GM18909 (cell line): ENCODE data around the gene KIAA1671.
"Not testable (repeated sequence)": the region's sequence is repeated elsewhere in the genome, so short reads cannot be mapped to it uniquely, and the experiment has no call there.

Experiments
- ATAC-seq: cut with Tn5 transposase; IDR thresholded peaks from one replicate; pipeline ENCODE4 v1.9.1; 2021; ENCODE audit warnings: mild to moderate bottlenecking; ENCODE audit not compliant: unreplicated experiment, poor library complexity

KIAA1671 gene

DNA sequence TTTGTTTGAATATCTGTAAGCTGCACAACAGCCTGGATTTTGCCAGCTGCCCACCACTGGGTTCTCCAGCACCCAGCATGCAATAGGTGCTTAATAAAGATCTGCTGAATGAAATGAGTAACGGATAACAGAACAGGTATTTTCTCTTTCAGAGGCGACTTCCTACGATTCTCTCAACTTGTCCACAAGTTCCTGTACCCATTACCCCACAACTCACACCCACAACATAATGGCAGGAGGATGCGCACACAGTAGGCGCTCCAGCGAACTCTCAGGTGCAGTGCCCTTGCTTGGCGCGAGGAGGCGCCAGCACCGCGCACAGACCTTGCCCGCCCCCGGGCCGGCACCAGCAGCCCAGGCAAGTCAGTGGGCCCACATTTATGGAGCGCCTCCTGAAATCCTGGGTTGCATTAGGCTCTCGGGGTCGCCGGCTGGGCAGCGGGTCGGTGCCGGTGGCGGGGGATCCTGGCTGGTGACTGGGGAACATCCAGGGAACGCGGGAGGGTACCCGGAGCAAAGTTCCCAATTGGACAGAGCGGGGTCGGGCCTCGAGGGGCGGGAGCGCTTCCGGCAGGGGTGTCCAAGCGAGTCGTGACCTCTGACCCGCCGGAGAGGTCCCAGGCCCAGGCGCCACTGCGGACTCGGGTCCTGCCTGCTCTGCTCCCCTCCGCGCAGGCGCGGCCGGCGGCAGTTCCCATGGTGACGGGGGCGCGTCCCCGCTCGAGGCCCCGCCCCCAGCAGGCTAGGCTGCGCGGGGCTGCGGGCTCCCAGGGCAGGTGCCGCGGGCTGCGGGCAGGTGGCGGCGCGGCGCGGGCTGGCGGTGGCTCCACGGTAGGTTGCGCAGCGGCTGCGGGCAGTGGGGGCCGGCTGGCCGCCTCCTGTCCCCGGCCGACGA is at the start of gene KIAA1671:
Gene KIAA1671 (plus strand): TSS at position 775 of the 895 bp plus-strand sequence. CDS start 75,284 bp downstream, outside the sequence.
- peak; percentile 78 for ATAC-seq

DNA sequence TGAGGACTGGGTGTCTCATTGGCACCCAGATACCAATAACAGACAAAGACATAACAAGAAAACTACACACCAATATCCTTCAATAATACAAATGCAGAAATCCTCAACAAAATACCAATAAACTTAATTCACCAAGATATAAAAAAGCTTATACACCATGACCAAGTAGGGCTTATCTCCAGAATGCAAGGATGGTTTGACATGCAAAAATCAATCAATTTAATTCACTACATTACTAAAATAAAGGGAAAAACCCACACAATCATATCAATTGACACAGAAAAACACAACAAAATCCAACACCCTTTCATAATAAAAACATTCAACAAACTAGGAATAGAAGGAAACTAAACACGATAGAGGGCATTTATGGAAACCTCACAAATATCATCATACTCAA is 46.6 kb upstream of the KIAA1671 start:
- no peak for ATAC-seq

GRCh38 chr22:24907101-24907500 is 45.4 kb upstream of the KIAA1671 start:
- ATAC-seq, result not testable (repeated sequence)

DNA sequence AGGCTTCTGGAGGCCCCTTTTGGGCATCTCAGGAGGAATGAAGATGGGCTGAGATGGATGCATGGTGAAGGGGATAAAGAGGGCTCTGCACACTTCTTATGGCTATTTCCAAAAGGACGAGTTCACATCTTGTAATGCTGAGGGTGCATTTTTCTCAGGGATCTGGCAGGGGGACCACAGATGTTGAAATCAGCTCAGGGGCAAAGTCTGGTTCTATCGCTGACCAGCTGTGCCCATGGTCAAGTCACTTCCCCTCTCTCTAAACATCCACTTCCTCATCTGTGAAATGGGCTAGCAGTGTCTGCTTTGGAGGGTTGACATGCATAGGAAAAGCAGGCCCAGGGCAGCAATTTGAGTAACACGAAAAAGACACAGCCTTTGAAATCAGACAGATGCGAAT is 32.5 kb upstream of the KIAA1671 start:
- ATAC-seq, result no peak

GRCh38 chr22:24925586-24926427 is 26.7 kb upstream of the KIAA1671 start:
- ATAC-seq, result no peak

GRCh38 chr22:24926428-24926725 is 26.1 kb upstream of the KIAA1671 start:
- no peak for ATAC-seq

DNA sequence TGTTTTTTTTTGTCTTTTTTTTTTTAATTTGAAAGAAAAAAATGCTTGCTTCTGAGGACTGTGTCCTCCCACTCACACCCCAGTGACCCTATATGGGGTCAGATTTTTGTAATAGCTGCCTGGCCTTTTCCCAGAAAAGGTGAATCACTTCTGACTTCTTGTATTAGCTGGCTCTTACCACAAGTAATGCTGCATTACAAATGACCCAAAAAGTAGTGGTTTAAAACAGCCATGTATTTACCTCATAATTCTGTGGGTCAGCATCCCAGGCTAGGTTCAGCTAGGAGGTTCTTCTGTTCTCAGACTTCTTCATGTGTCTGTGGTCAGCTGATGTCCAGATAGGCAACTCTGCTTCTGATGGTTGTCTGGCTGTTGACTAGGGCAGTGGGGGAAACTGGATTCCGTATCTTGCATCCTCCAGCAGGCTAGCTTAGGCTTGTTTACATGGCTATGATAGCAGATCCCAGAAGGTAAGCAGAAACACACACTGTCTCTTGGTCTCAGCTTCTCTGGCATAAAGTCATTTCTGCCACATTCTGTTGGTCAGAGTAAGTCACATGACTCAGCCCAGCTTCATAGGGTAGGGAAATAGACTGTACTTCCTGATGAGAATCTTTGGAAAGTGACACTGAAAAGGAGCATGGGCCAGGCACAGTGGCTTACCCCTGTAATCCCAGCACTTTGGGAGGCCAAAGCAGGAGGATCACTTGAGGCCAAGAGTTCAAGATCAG is 25.5 kb upstream of the KIAA1671 start:
- no peak for ATAC-seq

- ATAC-seq, result no peak
These were observed 24.2 kb upstream of the KIAA1671 start for GRCh38 chr22:24928322-24928721.

DNA sequence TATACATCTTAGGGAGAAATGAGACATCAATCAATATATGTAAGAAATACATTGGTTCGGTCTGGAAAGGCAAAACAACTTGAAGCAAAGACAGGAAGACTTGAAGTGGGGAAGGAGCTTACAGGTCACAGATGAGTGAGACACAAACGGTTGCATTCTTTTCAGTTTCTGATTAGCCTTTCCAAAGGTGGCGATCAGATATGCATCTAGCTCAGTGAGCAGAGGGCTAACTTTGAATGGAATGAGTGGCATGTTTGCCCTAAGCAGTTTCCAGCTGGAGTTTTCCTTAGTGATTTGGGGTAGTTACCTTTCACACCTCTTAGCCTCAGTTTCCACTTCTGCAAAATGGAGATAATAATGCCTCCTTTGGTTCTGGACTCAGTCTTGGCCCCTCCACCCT is 21.8 kb upstream of the KIAA1671 start:
- ATAC-seq, result no peak

- no peak for ATAC-seq
These were observed 16.6 kb upstream of the KIAA1671 start for GRCh38 chr22:24935771-24936483.

DNA sequence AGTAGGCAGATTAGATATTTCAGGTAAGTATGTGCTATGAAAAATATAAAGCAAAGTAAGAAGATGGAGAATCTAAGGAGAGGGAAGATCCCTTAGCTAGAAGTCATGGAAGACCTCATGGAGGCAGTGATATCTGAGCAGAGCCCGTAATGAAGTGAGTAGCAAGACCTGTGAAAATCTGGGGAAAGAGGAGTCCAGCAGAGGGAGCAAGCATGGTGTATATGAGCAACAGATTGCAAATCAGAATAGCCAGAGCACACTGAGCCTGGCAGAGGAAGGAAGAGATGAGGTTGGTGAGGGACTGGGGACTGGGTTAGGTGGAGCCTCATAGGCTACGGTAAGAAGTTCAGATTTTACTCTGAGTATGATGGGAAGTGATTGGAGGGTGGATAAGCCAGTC is 15.4 kb upstream of the KIAA1671 start:
- ATAC-seq, result no peak

DNA sequence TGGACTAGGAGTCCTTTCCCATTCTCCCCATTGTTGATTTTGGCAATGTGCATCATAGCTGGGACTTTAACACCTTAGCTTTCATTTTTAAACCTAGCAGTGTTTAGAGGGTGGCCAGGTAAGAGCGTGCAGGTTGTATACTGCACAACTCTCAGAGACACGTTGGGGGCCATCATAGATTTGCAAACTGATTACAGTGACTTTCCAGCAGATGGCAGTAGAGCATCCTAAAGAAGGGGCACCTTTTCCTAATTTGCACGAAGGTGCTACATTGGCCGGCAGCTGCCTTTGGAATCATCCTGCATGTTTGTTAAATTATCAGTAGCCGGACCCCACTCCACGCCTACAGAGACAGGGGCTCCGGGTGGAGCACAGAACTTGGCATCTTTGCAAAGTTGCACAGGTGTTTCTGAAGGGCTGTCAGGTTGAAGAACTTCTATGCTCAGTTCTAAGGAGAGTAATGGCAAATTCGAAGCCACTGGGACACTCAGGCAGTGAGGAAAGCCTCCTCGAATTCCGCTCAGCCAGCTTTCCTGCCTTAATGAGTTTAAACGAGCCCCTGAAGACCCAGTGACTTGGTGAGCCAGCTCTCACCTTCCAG is 13.7 kb upstream of the KIAA1671 start:
- ATAC-seq, result no peak

GRCh38 chr22:24942301-24942700 is 10.2 kb upstream of the KIAA1671 start:
- no peak for ATAC-seq

- no peak for ATAC-seq
These were observed 8.1 kb upstream of the KIAA1671 start for GRCh38 chr22:24944217-24944937.

GRCh38 chr22:24945430-24945829 is 7.1 kb upstream of the KIAA1671 start:
- ATAC-seq, result no peak

DNA sequence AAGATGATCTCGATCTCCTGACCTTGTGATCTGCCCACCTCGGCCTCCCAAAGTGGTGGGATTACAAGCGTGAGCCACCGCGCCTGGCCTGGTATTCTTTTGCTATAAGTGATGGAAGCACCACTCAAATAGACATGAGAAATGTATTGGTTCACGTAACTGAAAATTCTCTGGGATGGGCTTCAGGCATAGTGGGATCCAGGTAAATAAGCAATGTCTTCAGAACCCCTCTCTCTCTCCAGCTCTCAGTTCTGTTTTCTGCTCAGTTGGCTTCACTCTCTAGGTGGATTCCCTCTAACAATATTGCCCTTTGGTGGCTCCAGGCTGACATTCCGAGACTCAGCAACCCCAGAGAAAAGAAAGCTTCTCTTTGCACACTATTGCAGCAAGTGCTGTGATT is 5.1 kb upstream of the KIAA1671 start:
- ATAC-seq, result no peak

DNA sequence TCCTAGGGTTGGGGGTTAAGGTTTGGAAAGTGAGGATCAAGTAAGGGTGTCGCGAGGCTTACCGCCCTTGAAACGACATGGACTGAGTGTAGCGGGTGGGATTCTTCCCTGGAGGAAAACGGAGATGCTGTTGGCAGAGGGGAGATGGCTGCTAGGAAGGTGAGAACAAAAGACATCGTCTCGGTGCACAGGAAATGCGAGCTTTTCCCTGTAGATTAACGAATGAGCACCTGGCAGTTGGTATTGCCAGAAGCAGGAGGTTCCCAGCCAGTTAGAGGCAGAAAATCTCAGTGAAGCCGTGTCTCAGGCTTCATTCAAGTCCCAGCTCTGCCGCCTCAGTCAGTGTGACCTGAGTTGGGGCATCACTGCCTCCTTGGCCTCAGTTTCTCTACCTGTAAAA is 4.6 kb upstream of the KIAA1671 start:
- no peak for ATAC-seq

DNA sequence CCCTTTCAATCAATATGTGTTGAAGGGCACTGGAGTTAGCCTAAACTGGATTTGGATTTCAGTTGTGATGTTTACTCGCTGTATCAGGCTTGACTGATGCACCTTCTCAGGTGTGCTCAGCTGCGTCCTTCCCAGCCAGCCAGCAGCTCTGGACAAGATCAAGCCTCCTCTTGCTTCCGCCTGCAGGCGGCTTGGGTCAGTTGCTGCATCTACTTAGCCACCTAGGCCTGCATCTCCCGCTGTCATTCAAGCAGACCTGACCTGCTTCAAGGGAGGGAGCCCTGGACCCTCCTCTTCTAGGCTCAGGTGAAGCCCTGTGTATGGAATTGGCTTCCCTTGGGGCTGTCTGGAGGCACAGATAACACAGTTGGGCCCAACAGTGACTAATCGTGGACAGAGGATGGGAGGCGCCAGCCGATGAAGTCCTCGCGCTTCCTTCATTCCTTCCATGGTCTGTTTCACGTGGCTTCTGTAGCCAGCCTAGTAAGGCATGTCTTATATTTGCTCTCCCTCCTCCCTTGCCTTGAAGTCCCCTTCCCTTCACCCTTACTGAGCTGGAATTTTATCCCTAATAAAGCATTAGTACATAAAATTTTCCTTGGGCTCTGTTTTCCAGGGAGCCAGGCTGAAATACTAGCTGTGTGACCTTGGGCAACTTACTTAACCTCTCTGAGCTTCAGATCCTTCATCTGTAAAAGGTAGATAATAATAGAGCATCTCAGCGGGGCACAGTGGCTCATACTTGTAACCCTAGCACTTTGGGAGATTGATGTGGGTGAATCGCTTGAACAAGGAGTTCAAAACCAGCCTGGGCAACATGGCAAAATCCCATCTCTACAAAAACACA is 3.9 kb upstream of the KIAA1671 start:
- no peak for ATAC-seq
